Measurements from ENCODE around the gene ZCCHC3.

DNA sequence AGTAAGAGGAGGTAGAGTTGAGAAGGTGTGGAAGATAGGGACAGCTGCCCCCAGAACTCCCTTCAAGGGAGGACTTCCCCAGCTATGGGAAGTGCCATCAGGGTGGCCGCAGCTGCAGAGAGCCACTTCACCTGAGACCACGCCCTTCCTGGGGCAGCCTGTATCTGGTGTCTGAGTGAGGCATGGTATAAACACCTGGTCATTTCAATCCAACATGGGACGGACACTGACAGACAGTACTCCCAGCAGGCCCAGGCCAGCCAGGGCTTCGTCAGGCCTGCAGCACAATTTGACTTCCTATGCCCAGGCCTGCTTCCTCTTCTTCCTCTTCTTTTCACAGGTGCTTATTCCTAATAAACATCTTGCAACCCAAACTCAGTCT is 32.5 kb downstream of the ZCCHC3 start:
- TF ChIP-seq POLR2A (IDR thresholded peaks at IDR 0.05; ENCODE audit: low read length) (no peak), GATA1 (IDR thresholded peaks at IDR 0.05; ENCODE audit: low read depth, low read length) (no peak)

All from erythroblast (primary cell).